Mononuclear cell (primary cell): ENCODE results near the gene ITPR3. TPM values are rescaled to one million over a fixed set of nuclear protein-coding genes. Genes with fewer than 3 reads are reported as not detected.

Experiments used
- H3K27me3 ChIP-seq: 2 replicates; pipeline ENCODE4 v1.6.0; 2011; ENCODE audit warnings: low read length, control low read depth; ENCODE audit not compliant: insufficient read depth
- H3K4me1 ChIP-seq: 2 replicates; pipeline ENCODE4 v1.5.1; 2011; ENCODE audit warnings: mild to moderate bottlenecking, low read length, control low read depth; ENCODE audit not compliant: insufficient read depth
- H3K4me3 ChIP-seq: 2 replicates; pipeline ENCODE4 v1.5.1; 2011; ENCODE audit warnings: mild to moderate bottlenecking, low read length, moderate library complexity
- H3K9me3 ChIP-seq: 2 replicates; pipeline ENCODE4 v1.5.1; 2011; ENCODE audit warnings: low read depth, mild to moderate bottlenecking, control low read depth, low read length
- total RNA-seq: library from RNA; depleted of rRNA; stranded (reverse); fragments of >200 nt; gene quantifications from one replicate; pipeline ENCODE4 v1.2.3, GENCODE V29; 2012

The ITPR3 gene
- total RNA-seq, 1 donor, result 13.6 TPM

GRCh38 chr6:33599413-33599938, 21.6 kb upstream of the ITPR3 start:
- H3K4me3 ChIP-seq, result no peak overlapping the region
- no peaks in the 10 kb centered on the region for H3K4me1 ChIP-seq
- no peaks in the 10 kb centered on the region for H3K27me3 ChIP-seq
- H3K9me3 ChIP-seq, result no peaks in the 10 kb centered on the region

GRCh38 chr6:33600761-33601160, 20.4 kb upstream of the ITPR3 start:
- Histone ChIP-seq H3K27me3 (no peaks in the 10 kb centered on the region), H3K9me3 (no peaks in the 10 kb centered on the region), H3K4me3 (no peak overlapping the region), H3K4me1 (no peaks in the 10 kb centered on the region)

GRCh38 chr6:33602180-33602579, 18.9 kb upstream of the ITPR3 start:
- Histone ChIP-seq H3K9me3 (no peaks in the 10 kb centered on the region), H3K27me3 (no peaks in the 10 kb centered on the region), H3K4me3 (no peak overlapping the region), H3K4me1 (no peaks in the 10 kb centered on the region)

- Histone ChIP-seq H3K9me3 (no peaks in the 10 kb centered on the region), H3K4me1 (no peaks in the 10 kb centered on the region), H3K27me3 (no peaks in the 10 kb centered on the region), H3K4me3 (no peak overlapping the region)
These were observed 15.9 kb upstream of the ITPR3 start for GRCh38 chr6:33604941-33605854.

GRCh38 chr6:33606642-33607041, 14.5 kb upstream of the ITPR3 start:
- Histone ChIP-seq H3K4me1 (no peaks in the 10 kb centered on the region), H3K9me3 (no peaks in the 10 kb centered on the region), H3K4me3 (no peak overlapping the region), H3K27me3 (no peaks in the 10 kb centered on the region)

DNA sequence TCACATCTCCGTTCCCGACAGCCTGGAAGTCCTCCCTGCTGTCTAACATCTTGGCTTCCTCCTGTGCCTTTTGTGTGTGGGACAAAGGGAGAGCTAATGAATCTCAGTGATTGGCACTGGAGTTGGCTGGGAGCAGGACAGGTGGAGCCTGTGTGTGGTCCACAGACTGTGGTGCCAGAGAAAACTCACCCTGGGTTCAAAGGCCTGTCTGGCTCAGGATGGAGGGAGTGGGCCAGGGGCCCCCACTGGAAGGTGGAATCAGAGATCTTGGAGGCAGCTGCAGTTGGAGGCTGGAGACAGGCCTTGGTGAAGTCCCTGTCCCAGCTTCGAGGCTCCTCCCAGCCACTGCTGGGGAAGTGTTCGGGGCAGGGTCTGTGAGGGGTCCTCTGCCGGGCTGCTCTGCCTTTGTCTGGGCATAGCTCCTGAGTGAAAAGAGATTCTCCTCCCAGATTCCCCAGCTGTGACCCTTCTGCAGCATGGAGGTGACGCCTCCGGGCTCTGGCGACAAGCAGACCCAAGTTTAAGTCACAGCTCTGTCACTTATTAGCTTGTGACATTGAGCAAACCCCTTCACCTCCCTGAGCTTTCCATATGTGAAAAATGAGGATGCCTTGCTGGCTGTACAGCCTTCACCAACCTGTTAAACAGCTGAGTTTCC, 13.9 kb upstream of the ITPR3 start:
- no peaks in the 10 kb centered on the region for H3K4me1 ChIP-seq
- no peak overlapping the region for H3K4me3 ChIP-seq
- no peaks in the 10 kb centered on the region for H3K9me3 ChIP-seq
- no peaks in the 10 kb centered on the region for H3K27me3 ChIP-seq

- Histone ChIP-seq H3K4me1 (no peaks in the 10 kb centered on the region), H3K4me3 (no peak overlapping the region), H3K27me3 (no peaks in the 10 kb centered on the region), H3K9me3 (no peaks in the 10 kb centered on the region)
These were observed 13.3 kb upstream of the ITPR3 start for GRCh38 chr6:33607784-33608161.

GRCh38 chr6:33609019-33609418, 12.1 kb upstream of the ITPR3 start:
- H3K9me3 ChIP-seq, result no peaks in the 10 kb centered on the region
- H3K4me1 ChIP-seq, result no peaks in the 10 kb centered on the region
- no peaks in the 10 kb centered on the region for H3K27me3 ChIP-seq
- no peak overlapping the region for H3K4me3 ChIP-seq

GRCh38 chr6:33609528-33609927, 11.6 kb upstream of the ITPR3 start:
- no peak overlapping the region for H3K4me3 ChIP-seq
- H3K27me3 ChIP-seq, result no peaks in the 10 kb centered on the region
- no peaks in the 10 kb centered on the region for H3K4me1 ChIP-seq
- H3K9me3 ChIP-seq, result no peaks in the 10 kb centered on the region

- no peaks in the 10 kb centered on the region for H3K4me1 ChIP-seq
- H3K4me3 ChIP-seq, result no peak overlapping the region
- H3K9me3 ChIP-seq, result no peaks in the 10 kb centered on the region
These were observed 11.1 kb upstream of the ITPR3 start for GRCh38 chr6:33610067-33610466.

DNA sequence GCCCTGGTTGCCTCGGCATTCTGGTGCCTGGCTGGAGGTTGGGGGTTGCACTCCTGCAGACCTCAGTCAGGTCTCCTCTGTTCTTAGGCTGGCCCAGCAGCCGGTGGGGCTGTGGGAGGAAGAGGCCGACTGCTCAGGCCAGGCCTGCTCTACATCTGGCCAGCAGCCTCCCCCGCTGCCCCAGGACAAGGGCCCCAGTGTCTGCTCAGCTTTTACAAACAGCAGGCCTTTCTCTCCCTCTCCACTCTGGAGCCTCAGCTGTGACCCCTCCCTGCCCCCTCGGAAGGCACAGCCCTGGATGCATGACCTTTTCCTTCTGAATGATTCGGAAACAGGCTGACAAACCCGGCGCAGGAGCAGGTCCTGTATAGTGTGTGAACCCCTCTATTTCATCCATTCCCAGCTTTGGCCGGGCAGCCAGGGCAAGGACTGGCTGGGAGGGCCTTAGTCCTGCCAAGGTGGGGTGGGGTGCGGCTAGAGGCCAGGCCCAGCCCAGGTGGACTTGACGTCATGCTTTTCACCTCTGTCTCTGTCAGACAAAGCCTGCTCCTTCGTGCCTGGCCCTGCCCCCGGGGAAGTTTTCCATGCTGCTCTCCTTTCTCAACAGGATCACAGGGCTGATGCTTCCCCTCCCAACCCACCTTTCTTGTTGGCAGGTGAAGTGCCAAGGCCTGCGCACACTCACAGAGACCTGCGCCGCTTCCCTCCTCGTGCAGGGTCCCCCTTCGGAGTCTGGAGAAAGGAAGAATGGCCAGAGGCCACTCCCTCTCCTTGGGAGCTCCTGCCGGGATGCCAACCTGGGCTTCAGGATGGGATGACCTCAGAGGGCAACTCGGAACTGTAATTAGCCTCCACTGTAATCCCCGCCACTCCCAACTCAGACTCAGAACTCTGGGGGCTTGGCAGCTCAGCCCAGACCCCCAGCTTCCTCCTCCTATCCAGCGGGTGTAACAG, 10.1 kb upstream of the ITPR3 start:
- no peaks in the 10 kb centered on the region for H3K4me1 ChIP-seq
- no peaks in the 10 kb centered on the region for H3K27me3 ChIP-seq
- H3K4me3 ChIP-seq, result no peak overlapping the region
- no peaks in the 10 kb centered on the region for H3K9me3 ChIP-seq

More at GRCh38 chr6:33610067-33610466, 11.1 kb upstream of the ITPR3 start:
- H3K27me3 ChIP-seq, result no peaks in the 10 kb centered on the region

GRCh38 chr6:33613146-33613794, 7.9 kb upstream of the ITPR3 start:
- no peaks in the 10 kb centered on the region for H3K9me3 ChIP-seq
- no peaks in the 10 kb centered on the region for H3K27me3 ChIP-seq
- H3K4me1 ChIP-seq, result no peaks in the 10 kb centered on the region
- no peak overlapping the region for H3K4me3 ChIP-seq

- H3K4me1 ChIP-seq, result no peaks in the 10 kb centered on the region
- no peaks in the 10 kb centered on the region for H3K27me3 ChIP-seq
- no peak overlapping the region for H3K4me3 ChIP-seq
- H3K9me3 ChIP-seq, result no peaks in the 10 kb centered on the region
These were observed 7.3 kb upstream of the ITPR3 start for GRCh38 chr6:33613795-33614168.

DNA sequence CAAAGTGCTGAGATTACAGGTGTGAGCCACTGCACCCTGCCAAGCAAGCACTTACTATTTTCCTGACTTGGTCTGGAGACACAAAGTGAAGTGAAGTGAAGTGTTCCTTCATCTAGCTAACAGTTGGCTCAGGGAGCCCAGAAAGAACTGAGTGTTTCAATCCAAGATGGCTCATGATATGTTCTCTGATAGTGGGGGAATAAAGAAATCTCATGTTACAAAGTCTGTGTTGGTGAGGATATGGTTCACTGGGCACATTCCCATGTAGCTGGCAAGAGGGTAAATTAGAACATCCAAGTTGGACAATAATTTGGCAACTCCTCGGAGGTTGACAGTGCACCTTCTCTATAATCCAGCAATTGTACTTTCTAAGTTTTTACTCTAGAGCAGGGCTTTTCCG, 5.0 kb upstream of the ITPR3 start:
- Histone ChIP-seq H3K27me3 (no peaks in the 10 kb centered on the region), H3K9me3 (no peaks in the 10 kb centered on the region), H3K4me1 (peaks cover 17% of the 10 kb centered on the region), H3K4me3 (no peak overlapping the region)
